ENCODE results near the gene GIMAP8. TPM values are rescaled to one million over a fixed set of nuclear protein-coding genes. Genes with fewer than 3 reads are reported as not detected.

GIMAP8 gene
- total RNA-seq, 1 experiment from 2014 or later, result 0.10 TPM

DNA sequence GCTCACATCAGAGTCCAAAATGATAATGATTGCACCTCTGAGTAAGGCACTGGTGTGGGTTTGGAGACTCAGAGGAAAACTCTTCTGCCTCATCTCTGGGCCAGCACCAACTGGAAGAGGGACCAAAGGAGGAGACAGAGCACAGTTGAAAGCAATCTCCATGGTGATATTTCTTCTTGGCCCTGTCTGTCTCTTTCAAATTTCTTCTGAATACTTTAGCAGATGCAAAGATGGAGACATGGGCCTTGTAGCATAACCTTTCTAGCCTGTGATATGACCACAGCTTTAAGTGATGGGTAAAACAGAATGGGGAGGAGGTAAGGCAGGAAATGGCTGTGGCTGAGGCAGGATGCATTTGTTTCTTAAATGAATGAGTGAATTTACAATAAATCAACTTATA, 52.1 kb downstream of the GIMAP8 start:
- no peak for ATAC-seq
- Histone ChIP-seq H3K4me1 (ENCODE audit: control insufficient read depth, insufficient read depth, low read length) (no peaks in the 10 kb centered on the region), H3K27ac (ENCODE audit: low read length) (no peak overlapping the region), H3K4me3 (ENCODE audit: low read depth in 2 of 2, low read length in 2 of 2) (no peak overlapping the region), H3K27me3 (ENCODE audit: control insufficient read depth, insufficient read depth, low read length) (no peaks in the 10 kb centered on the region; the same call in 1 of the 2 replicates), H3K9me3 (ENCODE audit: control insufficient read depth, insufficient read depth, low read depth, low read length) (no peaks in the 10 kb centered on the region), H3K36me3 (ENCODE audit: control insufficient read depth, insufficient read depth, low read length) (no peaks in the 10 kb centered on the region)
- in situ Hi-C loops (cut with HindIII; ENCODE audit: low pct_unique_long_range_greater_than_20kb, low sequenced_read_pairs) (no loop called here), intact Hi-C loops (cut with micrococcal nuclease; ENCODE audit: unreplicated experiment) (no loop called here)
- no TSS peak for BruUV-seq (replicated peaks)
- TF ChIP-seq SIN3A (IDR thresholded peaks at IDR 0.05; ENCODE audit: borderline replicate concordance, insufficient read depth, low read depth, low read length), result no peak
- no peak for TF ChIP-seq POLR2AphosphoS5 (IDR thresholded peaks at IDR 0.05; ENCODE audit: low read depth, low read length)
- TF ChIP-seq, protein P1, sequence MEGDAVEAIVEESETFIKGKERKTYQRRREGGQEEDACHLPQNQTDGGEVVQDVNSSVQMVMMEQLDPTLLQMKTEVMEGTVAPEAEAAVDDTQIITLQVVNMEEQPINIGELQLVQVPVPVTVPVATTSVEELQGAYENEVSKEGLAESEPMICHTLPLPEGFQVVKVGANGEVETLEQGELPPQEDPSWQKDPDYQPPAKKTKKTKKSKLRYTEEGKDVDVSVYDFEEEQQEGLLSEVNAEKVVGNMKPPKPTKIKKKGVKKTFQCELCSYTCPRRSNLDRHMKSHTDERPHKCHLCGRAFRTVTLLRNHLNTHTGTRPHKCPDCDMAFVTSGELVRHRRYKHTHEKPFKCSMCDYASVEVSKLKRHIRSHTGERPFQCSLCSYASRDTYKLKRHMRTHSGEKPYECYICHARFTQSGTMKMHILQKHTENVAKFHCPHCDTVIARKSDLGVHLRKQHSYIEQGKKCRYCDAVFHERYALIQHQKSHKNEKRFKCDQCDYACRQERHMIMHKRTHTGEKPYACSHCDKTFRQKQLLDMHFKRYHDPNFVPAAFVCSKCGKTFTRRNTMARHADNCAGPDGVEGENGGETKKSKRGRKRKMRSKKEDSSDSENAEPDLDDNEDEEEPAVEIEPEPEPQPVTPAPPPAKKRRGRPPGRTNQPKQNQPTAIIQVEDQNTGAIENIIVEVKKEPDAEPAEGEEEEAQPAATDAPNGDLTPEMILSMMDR (IDR thresholded peaks at IDR 0.05), result no peak
- TF ChIP-seq, protein P2, sequence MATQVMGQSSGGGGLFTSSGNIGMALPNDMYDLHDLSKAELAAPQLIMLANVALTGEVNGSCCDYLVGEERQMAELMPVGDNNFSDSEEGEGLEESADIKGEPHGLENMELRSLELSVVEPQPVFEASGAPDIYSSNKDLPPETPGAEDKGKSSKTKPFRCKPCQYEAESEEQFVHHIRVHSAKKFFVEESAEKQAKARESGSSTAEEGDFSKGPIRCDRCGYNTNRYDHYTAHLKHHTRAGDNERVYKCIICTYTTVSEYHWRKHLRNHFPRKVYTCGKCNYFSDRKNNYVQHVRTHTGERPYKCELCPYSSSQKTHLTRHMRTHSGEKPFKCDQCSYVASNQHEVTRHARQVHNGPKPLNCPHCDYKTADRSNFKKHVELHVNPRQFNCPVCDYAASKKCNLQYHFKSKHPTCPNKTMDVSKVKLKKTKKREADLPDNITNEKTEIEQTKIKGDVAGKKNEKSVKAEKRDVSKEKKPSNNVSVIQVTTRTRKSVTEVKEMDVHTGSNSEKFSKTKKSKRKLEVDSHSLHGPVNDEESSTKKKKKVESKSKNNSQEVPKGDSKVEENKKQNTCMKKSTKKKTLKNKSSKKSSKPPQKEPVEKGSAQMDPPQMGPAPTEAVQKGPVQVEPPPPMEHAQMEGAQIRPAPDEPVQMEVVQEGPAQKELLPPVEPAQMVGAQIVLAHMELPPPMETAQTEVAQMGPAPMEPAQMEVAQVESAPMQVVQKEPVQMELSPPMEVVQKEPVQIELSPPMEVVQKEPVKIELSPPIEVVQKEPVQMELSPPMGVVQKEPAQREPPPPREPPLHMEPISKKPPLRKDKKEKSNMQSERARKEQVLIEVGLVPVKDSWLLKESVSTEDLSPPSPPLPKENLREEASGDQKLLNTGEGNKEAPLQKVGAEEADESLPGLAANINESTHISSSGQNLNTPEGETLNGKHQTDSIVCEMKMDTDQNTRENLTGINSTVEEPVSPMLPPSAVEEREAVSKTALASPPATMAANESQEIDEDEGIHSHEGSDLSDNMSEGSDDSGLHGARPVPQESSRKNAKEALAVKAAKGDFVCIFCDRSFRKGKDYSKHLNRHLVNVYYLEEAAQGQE (IDR thresholded peaks at IDR 0.05; ENCODE audit: insufficient read depth in 1 of 2, low read depth in 2 of 2, low read length in 1 of 2), result no peak
- no peak for TF ChIP-seq TCF7L2 (IDR thresholded peaks at IDR 0.05; ENCODE audit: low read depth, low read length)
- no peak for DNase-seq (ENCODE audit: low read depth, low spot score)
- POLR2A ChIA-PET, result no interaction called here
- CTCF ChIA-PET, result no interaction called here

DNA sequence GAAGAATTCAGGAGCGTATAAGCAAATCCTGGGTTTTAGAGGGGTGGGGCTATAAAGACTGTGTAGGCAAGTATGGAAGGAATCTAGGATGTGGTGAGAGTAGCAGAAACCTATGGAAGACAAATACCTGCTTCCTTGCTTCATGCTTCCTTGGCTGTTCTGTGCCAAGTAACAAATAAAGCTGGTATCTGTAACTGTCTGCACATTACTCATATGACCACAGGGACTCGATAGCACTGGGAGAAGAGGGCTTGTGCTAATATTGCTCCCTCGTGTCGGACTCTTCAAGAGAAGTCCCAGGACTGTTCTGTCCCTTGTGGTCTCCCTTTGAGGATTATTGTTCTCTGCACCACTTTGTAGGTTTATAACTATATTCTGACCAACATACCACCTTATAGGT, 52.7 kb downstream of the GIMAP8 start:
- Histone ChIP-seq H3K9me3 (ENCODE audit: control insufficient read depth, insufficient read depth, low read depth, low read length) (no peaks in the 10 kb centered on the region), H3K36me3 (ENCODE audit: control insufficient read depth, insufficient read depth, low read length) (no peaks in the 10 kb centered on the region), H3K4me1 (ENCODE audit: control insufficient read depth, insufficient read depth, low read length) (no peaks in the 10 kb centered on the region), H3K27ac (ENCODE audit: low read length) (no peak overlapping the region), H3K27me3 (ENCODE audit: control insufficient read depth, insufficient read depth, low read length) (no peaks in the 10 kb centered on the region; the same call in 1 of the 2 replicates), H3K4me3 (ENCODE audit: low read depth in 2 of 2, low read length in 2 of 2) (no peak overlapping the region)
- TF ChIP-seq, protein P2 (IDR thresholded peaks at IDR 0.05; ENCODE audit: insufficient read depth in 1 of 2, low read depth in 2 of 2, low read length in 1 of 2), result no peak
- BruUV-seq (replicated peaks), result no TSS peak
- in situ Hi-C loops (cut with HindIII; ENCODE audit: low pct_unique_long_range_greater_than_20kb, low sequenced_read_pairs) (no loop called here), intact Hi-C loops (cut with micrococcal nuclease; ENCODE audit: unreplicated experiment) (no loop called here)
- ChIA-PET POLR2A (no interaction called here), CTCF (no interaction called here)
- ATAC-seq (no peak), DNase-seq (ENCODE audit: low read depth, low spot score) (no peak)
